ENCODE results near the gene IL1F10.

IL1F10 gene

DNA sequence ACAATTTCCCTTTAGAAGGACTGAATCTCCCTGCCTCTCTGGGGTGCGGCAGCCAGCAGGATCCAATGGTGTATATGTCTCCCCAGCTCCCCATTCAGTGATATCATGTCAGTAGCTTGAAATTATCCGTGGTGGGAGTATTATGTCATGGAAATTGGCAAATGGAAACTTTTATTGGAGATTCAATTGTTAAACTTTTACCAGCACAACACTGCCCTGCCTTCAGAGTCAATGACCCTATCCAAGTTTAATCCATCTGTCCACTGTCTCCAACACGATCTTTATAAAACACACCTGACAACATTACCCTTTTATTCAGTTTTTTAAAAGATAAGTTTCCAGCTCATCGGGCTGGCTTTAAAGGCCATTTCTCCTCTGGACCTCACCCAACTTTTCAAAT, 54.6 kb downstream of the IL1F10 start:
- no peak overlapping the region for H3K27ac Mint-ChIP-seq
- no peaks in the 10 kb centered on the region for H3K36me3 Mint-ChIP-seq (ENCODE audit: low read depth)
- TF ChIP-seq, protein P1, sequence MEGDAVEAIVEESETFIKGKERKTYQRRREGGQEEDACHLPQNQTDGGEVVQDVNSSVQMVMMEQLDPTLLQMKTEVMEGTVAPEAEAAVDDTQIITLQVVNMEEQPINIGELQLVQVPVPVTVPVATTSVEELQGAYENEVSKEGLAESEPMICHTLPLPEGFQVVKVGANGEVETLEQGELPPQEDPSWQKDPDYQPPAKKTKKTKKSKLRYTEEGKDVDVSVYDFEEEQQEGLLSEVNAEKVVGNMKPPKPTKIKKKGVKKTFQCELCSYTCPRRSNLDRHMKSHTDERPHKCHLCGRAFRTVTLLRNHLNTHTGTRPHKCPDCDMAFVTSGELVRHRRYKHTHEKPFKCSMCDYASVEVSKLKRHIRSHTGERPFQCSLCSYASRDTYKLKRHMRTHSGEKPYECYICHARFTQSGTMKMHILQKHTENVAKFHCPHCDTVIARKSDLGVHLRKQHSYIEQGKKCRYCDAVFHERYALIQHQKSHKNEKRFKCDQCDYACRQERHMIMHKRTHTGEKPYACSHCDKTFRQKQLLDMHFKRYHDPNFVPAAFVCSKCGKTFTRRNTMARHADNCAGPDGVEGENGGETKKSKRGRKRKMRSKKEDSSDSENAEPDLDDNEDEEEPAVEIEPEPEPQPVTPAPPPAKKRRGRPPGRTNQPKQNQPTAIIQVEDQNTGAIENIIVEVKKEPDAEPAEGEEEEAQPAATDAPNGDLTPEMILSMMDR (IDR thresholded peaks at IDR 0.05): no peak
- H3K4me1 Mint-ChIP-seq: no peaks in the 10 kb centered on the region
- DNase-seq: no peak
- peaks cover 48% of the 10 kb centered on the region for H3K27me3 Mint-ChIP-seq (ENCODE audit: low read depth, poor library complexity)
- H3K9me3 Mint-ChIP-seq: no peaks in the 10 kb centered on the region
- H3K4me3 Mint-ChIP-seq: no peak overlapping the region

DNA sequence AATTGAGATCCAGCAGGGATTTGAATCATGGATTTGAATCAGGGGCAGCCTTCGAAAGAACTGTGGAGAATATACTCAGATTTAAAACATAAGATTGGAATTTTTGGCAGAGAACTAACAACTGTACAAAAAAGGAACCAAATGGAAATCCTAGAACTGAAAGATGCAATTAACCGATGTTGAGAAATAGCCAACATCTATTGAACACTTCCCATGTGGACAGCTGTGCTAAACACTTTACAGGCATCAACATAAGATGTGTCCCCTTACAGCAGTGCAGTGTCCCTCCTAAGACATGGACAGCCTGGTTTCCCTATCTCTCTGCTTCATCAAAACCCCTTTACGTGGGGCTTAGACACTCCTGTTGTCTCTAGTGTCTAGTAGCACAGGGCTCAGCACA, 56.0 kb downstream of the IL1F10 start:
- peaks cover 50% of the 10 kb centered on the region for H3K27me3 Mint-ChIP-seq (ENCODE audit: low read depth, poor library complexity)
- H3K4me3 Mint-ChIP-seq: no peak overlapping the region
- no peak for DNase-seq
- no peaks in the 10 kb centered on the region for H3K36me3 Mint-ChIP-seq (ENCODE audit: low read depth)
- no peaks in the 10 kb centered on the region for H3K9me3 Mint-ChIP-seq
- H3K4me1 Mint-ChIP-seq: no peaks in the 10 kb centered on the region
- TF ChIP-seq, protein P1 (IDR thresholded peaks at IDR 0.05): no peak
- H3K27ac Mint-ChIP-seq: no peak overlapping the region

DNA sequence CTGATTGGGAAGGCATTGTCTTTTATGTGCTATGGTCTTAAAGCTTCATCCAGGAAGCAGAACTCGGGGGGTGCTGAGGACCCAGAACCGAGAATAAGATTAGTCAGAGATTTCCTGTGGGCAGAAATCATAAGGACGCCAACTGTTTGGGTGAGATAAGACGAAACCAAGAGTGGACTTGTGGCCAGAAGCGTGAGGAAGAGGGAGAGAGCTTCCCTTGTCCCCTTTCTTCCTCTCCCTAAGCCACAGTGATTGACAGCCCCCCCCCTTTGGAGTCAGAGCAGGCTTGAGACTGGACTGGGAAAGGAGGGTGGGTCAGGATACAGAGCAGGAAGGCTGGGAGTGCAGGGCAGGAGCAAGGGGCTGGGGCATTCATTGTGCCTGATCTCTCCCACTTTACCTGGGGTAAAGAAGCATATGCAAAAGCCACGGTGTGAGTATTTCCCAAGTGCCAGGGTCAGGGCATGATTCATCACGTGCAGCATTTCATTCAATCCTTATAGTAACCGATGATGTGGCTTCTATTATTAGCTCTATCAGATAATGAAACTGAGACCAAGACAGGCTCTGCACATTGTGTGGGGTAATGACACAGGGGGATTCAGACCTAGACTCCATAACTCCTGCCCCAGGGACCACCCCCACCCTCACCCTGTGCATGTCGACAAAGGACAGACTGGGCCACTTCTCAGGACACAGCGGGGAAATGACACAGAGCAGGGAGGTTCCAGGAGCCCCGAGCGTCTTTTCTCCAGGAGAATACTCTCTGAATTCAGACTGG, 56.6 kb downstream of the IL1F10 start:
- DNase-seq: no peak
- no peaks in the 10 kb centered on the region for H3K9me3 Mint-ChIP-seq
- no peaks in the 10 kb centered on the region for H3K4me1 Mint-ChIP-seq
- H3K36me3 Mint-ChIP-seq (ENCODE audit: low read depth): no peaks in the 10 kb centered on the region
- TF ChIP-seq, protein P1 (IDR thresholded peaks at IDR 0.05): no peak
- H3K27me3 Mint-ChIP-seq (ENCODE audit: low read depth, poor library complexity): peaks cover 51% of the 10 kb centered on the region
- no peak overlapping the region for H3K27ac Mint-ChIP-seq
- H3K4me3 Mint-ChIP-seq: no peak overlapping the region

Measured in nephron progenitor cell (in vitro differentiated cells).